ENCODE results near the gene KRTAP10-1. TPM values are rescaled to one million over a fixed set of nuclear protein-coding genes. Genes with fewer than 3 reads are reported as not detected.

KRTAP10-1 gene
- total RNA-seq, 1 experiment from 2014 or later = not detected

- TF ChIP-seq E2F5 (CRISPR knock-in tag; IDR thresholded peaks at IDR 0.05) (no peak), STAT6 (CRISPR knock-in tag; conservative IDR thresholded peaks at IDR 0.05; ENCODE audit: low read depth) (no peak), GABPB1 (CRISPR knock-in tag; IDR thresholded peaks at IDR 0.05) (no peak), ESRRA (CRISPR knock-in tag; IDR thresholded peaks at IDR 0.05; ENCODE audit: borderline replicate concordance) (no peak), NR2C2 (CRISPR knock-in tag; IDR thresholded peaks at IDR 0.05) (no peak), PRRX2 (CRISPR knock-in tag; IDR thresholded peaks at IDR 0.05) (no peak)
Observed at GRCh38 chr21:44532712-44533111, 7.3 kb downstream of the KRTAP10-1 start (continued).

- Mint-ChIP-seq H3K4me3 (no peak overlapping the region), H3K36me3 (0 out of 2 replicates have a peak, but pooled peaks cover 2% of the 10 kb centered on the region), H3K27ac (peak overlapping the region; percentile 13; the same call in 1 of the 2 replicates), H3K9me3 (peaks cover 7% of the 10 kb centered on the region), H3K27me3 (ENCODE audit: low read depth) (no peaks in the 10 kb centered on the region), H3K4me1 (peaks cover 2% of the 10 kb centered on the region; the same call in 1 of the 2 replicates)
- DNase-seq (ENCODE audit: low spot score) = peak; percentile 6
- ChIA-PET POLR2A (interaction anchor here (1.1 kb wide), 1 partner anchor 11 kb away, joined by 3 read pairs; no protein-coding TSS in a partner anchor), CTCF (interaction anchor here (1.0 to 3.3 kb wide), 4 partner anchors 22 to 261 kb away, joined by 3 to 13 read pairs (median 4); no protein-coding TSS in a partner anchor)
- no peak for ATAC-seq
- TF ChIP-seq ELF4 (CRISPR knock-in tag; IDR thresholded peaks at IDR 0.05; ENCODE audit: low read depth) (no peak), ATF6 (CRISPR knock-in tag; IDR thresholded peaks at IDR 0.05) (no peak), ESRRA (CRISPR knock-in tag; IDR thresholded peaks at IDR 0.05; ENCODE audit: borderline replicate concordance) (no peak), GRHL2 (CRISPR knock-in tag; IDR thresholded peaks at IDR 0.05; ENCODE audit: insufficient replicate concordance, severe bottlenecking) (no peak), ZNF281 (CRISPR knock-in tag; IDR thresholded peaks at IDR 0.05) (no peak), ETV6 (CRISPR knock-in tag; IDR thresholded peaks at IDR 0.05) (no peak), ZSCAN18 (CRISPR knock-in tag; IDR thresholded peaks at IDR 0.05) (no peak), FOXJ3 (CRISPR knock-in tag; IDR thresholded peaks at IDR 0.05; ENCODE audit: borderline replicate concordance) (no peak), CBFB (CRISPR knock-in tag; IDR thresholded peaks at IDR 0.05; ENCODE audit: low read depth) (no peak), CREM (CRISPR knock-in tag; IDR thresholded peaks at IDR 0.05) (no peak), SP1 (CRISPR knock-in tag; conservative IDR thresholded peaks at IDR 0.05) (no peak), NR2C2 (CRISPR knock-in tag; IDR thresholded peaks at IDR 0.05) (no peak), PREB (CRISPR knock-in tag; IDR thresholded peaks at IDR 0.05; ENCODE audit: borderline replicate concordance) (no peak), NR1H2 (CRISPR knock-in tag; IDR thresholded peaks at IDR 0.05) (no peak), PRDM15 (CRISPR knock-in tag; IDR thresholded peaks at IDR 0.05) (no peak)
Observed at GRCh38 chr21:44531606-44532564, 8.1 kb downstream of the KRTAP10-1 start.

Data from WTC11 (cell line).